ENCODE data around the gene AHNAK.

The AHNAK gene

GRCh38 chr11:62413060-62413696 lies 133.4 kb downstream of the AHNAK start:
- TF ChIP-seq CTCF (IDR thresholded peaks at IDR 0.05), result no peak

GRCh38 chr11:62411524-62411923 lies 135.1 kb downstream of the AHNAK start:
- no peak for TF ChIP-seq CTCF (IDR thresholded peaks at IDR 0.05)

- no peak for TF ChIP-seq CTCF (IDR thresholded peaks at IDR 0.05)
Observed at GRCh38 chr11:62410972-62411371, 135.6 kb downstream of the AHNAK start.

- no peak for TF ChIP-seq CTCF (IDR thresholded peaks at IDR 0.05)
Observed at GRCh38 chr11:62409831-62410230, 136.8 kb downstream of the AHNAK start.

- TF ChIP-seq CTCF (IDR thresholded peaks at IDR 0.05), result no peak
Observed at GRCh38 chr11:62406034-62406433, 140.6 kb downstream of the AHNAK start.

GRCh38 chr11:62404901-62405300 lies 141.7 kb downstream of the AHNAK start:
- TF ChIP-seq CTCF (IDR thresholded peaks at IDR 0.05), result no peak

- TF ChIP-seq CTCF (IDR thresholded peaks at IDR 0.05), result no peak
Observed at GRCh38 chr11:62404435-62404834, 142.2 kb downstream of the AHNAK start.
